ENCODE results near the gene DNAAF8. TPM values are rescaled to one million over a fixed set of nuclear protein-coding genes. Genes with fewer than 3 reads are reported as not detected.

Gene DNAAF8
- total RNA-seq, 1 donor from 2014 or later: not detected

- no peaks in the 10 kb centered on the region for H3K9me3 ChIP-seq (ENCODE audit: low read depth)
These were observed 61.7 kb downstream of the DNAAF8 start for GRCh38 chr16:4795828-4796572.

GRCh38 chr16:4796982-4797804 is 62.9 kb downstream of the DNAAF8 start:
- Mint-ChIP-seq H3K4me3 (no peak overlapping the region), H3K27ac (peak overlapping the region; percentile 63), H3K9me3 (no peaks in the 10 kb centered on the region), H3K4me1 (peaks cover 3% of the 10 kb centered on the region), H3K36me3 (peaks cover 3% of the 10 kb centered on the region), H3K27me3 (ENCODE audit: insufficient read depth, low read depth) (peaks cover 7% of the 10 kb centered on the region)
- no peak overlapping the region for H3K4me2 ChIP-seq
- H2AFZ ChIP-seq (replicated peaks): no peak overlapping the region
- H3K79me2 ChIP-seq (ENCODE audit: low read depth): peaks cover 5% of the 10 kb centered on the region
- no peaks in the 10 kb centered on the region for H3K9me3 ChIP-seq (ENCODE audit: low read depth)
- TF ChIP-seq EZH2 (IDR thresholded peaks at IDR 0.05) (no peak), EZH2phosphoT487 (IDR thresholded peaks at IDR 0.05) (no peak)
- no peak overlapping the region for H3K9ac ChIP-seq
- no peaks in the 10 kb centered on the region for H4K20me1 ChIP-seq (ENCODE audit: low read depth)
- no peaks in the 10 kb centered on the region for H3K36me3 ChIP-seq
- H3K27me3 ChIP-seq: no peaks in the 10 kb centered on the region
- no peak overlapping the region for H3K4me3 ChIP-seq
- H3K4me1 ChIP-seq: peaks cover 6% of the 10 kb centered on the region
- DNase-seq (ENCODE audit: low spot score): no peak
- peaks cover 16% of the 10 kb centered on the region for H3F3A ChIP-seq (ENCODE audit: low read depth)
- H3K27ac ChIP-seq: no peak overlapping the region

More at GRCh38 chr16:4795828-4796572, 61.7 kb downstream of the DNAAF8 start:
- peaks cover 3% of the 10 kb centered on the region for H3K36me3 Mint-ChIP-seq
- Histone ChIP-seq H3K4me1 (no peaks in the 10 kb centered on the region), H3K36me3 (no peaks in the 10 kb centered on the region), H3K9ac (no peak overlapping the region), H3F3A (ENCODE audit: low read depth) (peaks cover 4% of the 10 kb centered on the region), H2AFZ (replicated peaks) (no peak overlapping the region), H3K4me2 (no peak overlapping the region), H3K4me3 (no peak overlapping the region), H3K27ac (no peak overlapping the region), H3K27me3 (no peaks in the 10 kb centered on the region), H4K20me1 (ENCODE audit: low read depth) (no peaks in the 10 kb centered on the region), H3K79me2 (ENCODE audit: low read depth) (peaks cover 4% of the 10 kb centered on the region)
- no peaks in the 10 kb centered on the region for H3K9me3 Mint-ChIP-seq
- H3K4me1 Mint-ChIP-seq: peaks cover 3% of the 10 kb centered on the region
- H3K4me3 Mint-ChIP-seq: no peak overlapping the region
- TF ChIP-seq EZH2phosphoT487 (IDR thresholded peaks at IDR 0.05): no peak
- no peak for TF ChIP-seq EZH2 (IDR thresholded peaks at IDR 0.05)
- no peak for TF ChIP-seq CTCF (IDR thresholded peaks at IDR 0.05)
- no peak for DNase-seq (ENCODE audit: low spot score)
- peak overlapping the region; percentile 14 for H3K27ac Mint-ChIP-seq
- H3K27me3 Mint-ChIP-seq (ENCODE audit: insufficient read depth, low read depth): peaks cover 7% of the 10 kb centered on the region

- H3K4me1 Mint-ChIP-seq: peaks cover 3% of the 10 kb centered on the region
- H3K4me2 ChIP-seq: no peak overlapping the region
- H3K4me1 ChIP-seq: peaks cover 6% of the 10 kb centered on the region
- H3K4me3 Mint-ChIP-seq: no peak overlapping the region
- peaks cover 5% of the 10 kb centered on the region for H3K79me2 ChIP-seq (ENCODE audit: low read depth)
- DNase-seq (ENCODE audit: low spot score): no peak
- no peak for TF ChIP-seq CTCF (IDR thresholded peaks at IDR 0.05)
- TF ChIP-seq EZH2phosphoT487 (IDR thresholded peaks at IDR 0.05): no peak
- TF ChIP-seq EZH2 (IDR thresholded peaks at IDR 0.05): no peak
- no peak overlapping the region for H2AFZ ChIP-seq (replicated peaks)
- H3K36me3 Mint-ChIP-seq: peaks cover 3% of the 10 kb centered on the region
- H4K20me1 ChIP-seq (ENCODE audit: low read depth): no peaks in the 10 kb centered on the region
- no peak overlapping the region for H3K27ac Mint-ChIP-seq
- H3K27me3 ChIP-seq: no peaks in the 10 kb centered on the region
- H3K27ac ChIP-seq: no peak overlapping the region
- H3K36me3 ChIP-seq: no peaks in the 10 kb centered on the region
- peaks cover 7% of the 10 kb centered on the region for H3K27me3 Mint-ChIP-seq (ENCODE audit: insufficient read depth, low read depth)
- H3K9me3 Mint-ChIP-seq: no peaks in the 10 kb centered on the region
- no peaks in the 10 kb centered on the region for H3K9me3 ChIP-seq (ENCODE audit: low read depth)
- peaks cover 22% of the 10 kb centered on the region for H3F3A ChIP-seq (ENCODE audit: low read depth)
- H3K4me3 ChIP-seq: no peak overlapping the region
- H3K9ac ChIP-seq: no peak overlapping the region
These were observed 63.5 kb downstream of the DNAAF8 start for GRCh38 chr16:4797805-4798252.

Data from neural progenitor cell (in vitro differentiated cells).